GM06990 (cell line): ENCODE measurements around the gene GK.
"Not testable (repeated sequence)": the region's sequence is repeated elsewhere in the genome, so short reads cannot be mapped to it uniquely, and the experiment has no call there.

ENCODE experiments used
- DNase-seq: peaks from one replicate; pipeline ENCODE4 v3.0.0-alpha.2; 2011; ENCODE audit not compliant: insufficient read length; ENCODE audit errors: extremely low read depth
- H3K27me3 ChIP-seq: replicated peaks from 2 replicates; pipeline ENCODE4 v1.6.0; 2011; ENCODE audit warnings: low read length; ENCODE audit not compliant: control insufficient read depth, insufficient read depth
- H3K36me3 ChIP-seq: 2 replicates; pipeline ENCODE4 v1.5.1; 2011; ENCODE audit warnings: low read length; ENCODE audit not compliant: control insufficient read depth, insufficient read depth
- H3K4me3 ChIP-seq: replicated peaks from 2 replicates; pipeline ENCODE4 v1.5.1; 2011; ENCODE audit warnings: low read depth, mild to moderate bottlenecking, control low read depth, low read length
- CTCF ChIP-seq: IDR thresholded peaks from 2 replicates; pipeline ENCODE4 v1.5.1; 2011; ENCODE audit warnings: low read length, control low read depth, mild to moderate bottlenecking, inconsistent platforms; ENCODE audit not compliant: insufficient read depth, poor library complexity, severe bottlenecking

GK gene

GRCh38 chrX:30741545-30741944, 88.3 kb downstream of the GK start:
- Histone ChIP-seq H3K4me3 (no peak overlapping the region), H3K27me3 (no peaks in the 10 kb centered on the region), H3K36me3 (no peaks in the 10 kb centered on the region)
- DNase-seq: no peak
- no peak for TF ChIP-seq CTCF

GRCh38 chrX:30748342-30748960, 95.2 kb downstream of the GK start:
- TF ChIP-seq CTCF: no peak
- DNase-seq: no peak
- Histone ChIP-seq H3K36me3 (no peaks in the 10 kb centered on the region), H3K27me3 (no peaks in the 10 kb centered on the region), H3K4me3 (no peak overlapping the region)

- H3K36me3 ChIP-seq: no peaks in the 10 kb centered on the region
- H3K4me3 ChIP-seq: no peak overlapping the region
- no peaks in the 10 kb centered on the region; the same call in 1 of the 2 replicates for H3K27me3 ChIP-seq
- no peak for DNase-seq
- TF ChIP-seq CTCF: no peak
Measured at GRCh38 chrX:30751497-30751896, 98.3 kb downstream of the GK start.

- TF ChIP-seq CTCF: no peak
- Histone ChIP-seq H3K36me3 (no peaks in the 10 kb centered on the region), H3K27me3 (no peaks in the 10 kb centered on the region), H3K4me3 (no peak overlapping the region)
- DNase-seq: no peak
Measured at GRCh38 chrX:30762755-30763154, 109.5 kb downstream of the GK start.

GRCh38 chrX:30773764-30774163, 120.5 kb downstream of the GK start:
- not testable (repeated sequence) for DNase-seq, H3K36me3 ChIP-seq, H3K4me3 ChIP-seq, H3K27me3 ChIP-seq

- Histone ChIP-seq H3K36me3 (no peaks in the 10 kb centered on the region), H3K4me3 (no peak overlapping the region), H3K27me3 (no peaks in the 10 kb centered on the region)
- TF ChIP-seq CTCF: no peak
- DNase-seq: no peak
Measured at GRCh38 chrX:30777575-30777974, 124.4 kb downstream of the GK start.
